Loucy (cell line): ENCODE data around the gene NMNAT2.

ENCODE experiments used
- H2AFZ ChIP-seq: fragments of 200-600 bp; sonication (generic); 2 replicates; pipeline ENCODE4 v1.6.0; 2016; ENCODE audit warnings: antibody characterized with exemption, mild to moderate bottlenecking, low read length, moderate library complexity
- H3F3A ChIP-seq: fragments of 200-600 bp; 2 replicates; pipeline ENCODE4 v1.6.0; 2016; ENCODE audit warnings: antibody characterized with exemption, low read depth, mild to moderate bottlenecking
- H3K27me3 ChIP-seq: fragments of 200-600 bp; sonication (generic); 2 replicates; pipeline ENCODE4 v1.6.1; 2014; ENCODE audit warnings: low read length, mild to moderate bottlenecking; ENCODE audit not compliant: insufficient read depth, poor library complexity, severe bottlenecking
- H3K36me3 ChIP-seq: fragments of 200-600 bp; sonication (generic); 2 replicates; pipeline ENCODE4 v1.6.1; 2016; ENCODE audit warnings: low read length; ENCODE audit not compliant: insufficient read depth
- H3K4me1 ChIP-seq: fragments of 200-600 bp; sonication (generic); 2 replicates; pipeline ENCODE4 v1.5.1; 2014; ENCODE audit warnings: low read length, mild to moderate bottlenecking; ENCODE audit not compliant: insufficient read depth, poor library complexity, severe bottlenecking
- H3K4me2 ChIP-seq: fragments of 200-600 bp; sonication (generic); 2 replicates; pipeline ENCODE4 v1.6.0; 2014; ENCODE audit warnings: antibody characterized with exemption, low read length, low read depth, mild to moderate bottlenecking; ENCODE audit not compliant: poor library complexity, severe bottlenecking
- H3K4me3 ChIP-seq: fragments of 200-600 bp; sonication (generic); 2 replicates; pipeline ENCODE4 v1.5.1; 2014; ENCODE audit warnings: low read length, mild to moderate bottlenecking, mixed read lengths; ENCODE audit not compliant: poor library complexity, severe bottlenecking
- H3K79me2 ChIP-seq: fragments of 200-600 bp; sonication (generic); 2 replicates; pipeline ENCODE4 v1.6.1; 2014; ENCODE audit warnings: low read length; ENCODE audit not compliant: insufficient read depth
- H3K9ac ChIP-seq: fragments of 200-600 bp; sonication (generic); 2 replicates; pipeline ENCODE4 v1.6.0; 2014; ENCODE audit warnings: mild to moderate bottlenecking, low read depth, low read length, moderate library complexity; ENCODE audit not compliant: poor library complexity, severe bottlenecking
- H3K9me2 ChIP-seq: fragments of 200-600 bp; sonication (generic); replicated peaks from 2 replicates; pipeline ENCODE4 v1.6.1; 2016; ENCODE audit warnings: low read depth, low read length, mixed read lengths
- H3K9me3 ChIP-seq: fragments of 200-600 bp; sonication (generic); 2 replicates; pipeline ENCODE4 v1.6.1; 2014; ENCODE audit warnings: mild to moderate bottlenecking, antibody characterized with exemption, low read length, low read depth; ENCODE audit not compliant: insufficient read depth
- H4K20me1 ChIP-seq: fragments of 200-600 bp; sonication (generic); 2 replicates; pipeline ENCODE4 v1.6.0; 2014; ENCODE audit warnings: antibody characterized with exemption, low read length, mild to moderate bottlenecking; ENCODE audit not compliant: insufficient read depth, poor library complexity, severe bottlenecking
- CTCF ChIP-seq: fragments of 200-600 bp; sonication (generic); conservative IDR thresholded peaks from 2 replicates; pipeline ENCODE4 v1.5.1; 2014; ENCODE audit warnings: mild to moderate bottlenecking, antibody characterized with exemption, low read length
- EZH2phosphoT487 ChIP-seq: fragments of 200-600 bp; IDR thresholded peaks from 2 replicates; pipeline ENCODE4 v1.6.1; 2018; ENCODE audit warnings: antibody characterized with exemption, mild to moderate bottlenecking, moderate library complexity, borderline replicate concordance

NMNAT2 gene

GRCh38 chr1:183355181-183355580 lies 63.0 kb downstream of the NMNAT2 start:
- no peaks in the 10 kb centered on the region for H3K9me2 ChIP-seq
- no peak overlapping the region for H3K4me3 ChIP-seq
- H4K20me1 ChIP-seq = no peaks in the 10 kb centered on the region
- H3K4me1 ChIP-seq = no peaks in the 10 kb centered on the region
- no peaks in the 10 kb centered on the region for H3K79me2 ChIP-seq
- no peak overlapping the region for H2AFZ ChIP-seq
- no peak overlapping the region for H3K9ac ChIP-seq
- H3K9me3 ChIP-seq = no peaks in the 10 kb centered on the region
- H3F3A ChIP-seq = no peaks in the 10 kb centered on the region
- no peaks in the 10 kb centered on the region for H3K36me3 ChIP-seq
- H3K4me2 ChIP-seq = no peak overlapping the region
- no peaks in the 10 kb centered on the region for H3K27me3 ChIP-seq
- TF ChIP-seq CTCF = no peak
- no peak for TF ChIP-seq EZH2phosphoT487

- Histone ChIP-seq H3K27me3 (no peaks in the 10 kb centered on the region), H3K9me3 (no peaks in the 10 kb centered on the region), H4K20me1 (no peaks in the 10 kb centered on the region), H3K9ac (no peak overlapping the region), H3F3A (no peaks in the 10 kb centered on the region), H3K9me2 (no peaks in the 10 kb centered on the region), H3K79me2 (no peaks in the 10 kb centered on the region), H3K4me3 (no peak overlapping the region), H2AFZ (no peak overlapping the region), H3K4me2 (no peak overlapping the region), H3K4me1 (no peaks in the 10 kb centered on the region), H3K36me3 (no peaks in the 10 kb centered on the region)
- no peak for TF ChIP-seq CTCF
- TF ChIP-seq EZH2phosphoT487 = no peak
These were observed 64.6 kb downstream of the NMNAT2 start for GRCh38 chr1:183353597-183353996.

- TF ChIP-seq EZH2phosphoT487 (no peak), CTCF (no peak)
- no peak overlapping the region for H3K9ac ChIP-seq
These were observed 68.9 kb downstream of the NMNAT2 start for GRCh38 chr1:183349201-183349711.

More at GRCh38 chr1:183349201-183349711, 68.9 kb downstream of the NMNAT2 start:
- H3K4me3 ChIP-seq = no peak overlapping the region
- H3K9me3 ChIP-seq = no peaks in the 10 kb centered on the region
- no peak overlapping the region for H3K4me2 ChIP-seq
- H3K36me3 ChIP-seq = no peaks in the 10 kb centered on the region
- no peak overlapping the region for H2AFZ ChIP-seq
- H3K27me3 ChIP-seq = no peaks in the 10 kb centered on the region
- H3F3A ChIP-seq = no peaks in the 10 kb centered on the region
- H4K20me1 ChIP-seq = no peaks in the 10 kb centered on the region
- H3K79me2 ChIP-seq = no peaks in the 10 kb centered on the region
- no peaks in the 10 kb centered on the region for H3K4me1 ChIP-seq
- H3K9me2 ChIP-seq = no peaks in the 10 kb centered on the region
